Measurements from ENCODE around the gene RAB3A.

DNA sequence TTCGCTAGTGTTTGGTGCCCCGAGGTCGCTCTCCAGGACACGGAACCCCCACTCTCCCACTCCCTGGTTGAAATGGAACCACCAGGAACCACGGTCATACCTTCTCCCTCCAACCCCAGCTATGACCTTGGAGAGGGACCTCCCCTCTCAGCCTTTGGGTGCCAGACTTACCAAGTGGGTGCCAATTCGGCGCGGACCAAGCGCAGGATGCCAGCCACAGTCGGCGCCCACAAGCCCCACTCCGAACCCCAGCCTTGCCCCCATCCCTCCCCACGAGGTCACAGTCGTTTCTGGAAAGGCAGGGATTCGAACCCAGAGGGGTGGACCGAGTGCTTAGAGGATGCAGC, 21.5 kb upstream of the RAB3A start:
- TF ChIP-seq, protein P1, sequence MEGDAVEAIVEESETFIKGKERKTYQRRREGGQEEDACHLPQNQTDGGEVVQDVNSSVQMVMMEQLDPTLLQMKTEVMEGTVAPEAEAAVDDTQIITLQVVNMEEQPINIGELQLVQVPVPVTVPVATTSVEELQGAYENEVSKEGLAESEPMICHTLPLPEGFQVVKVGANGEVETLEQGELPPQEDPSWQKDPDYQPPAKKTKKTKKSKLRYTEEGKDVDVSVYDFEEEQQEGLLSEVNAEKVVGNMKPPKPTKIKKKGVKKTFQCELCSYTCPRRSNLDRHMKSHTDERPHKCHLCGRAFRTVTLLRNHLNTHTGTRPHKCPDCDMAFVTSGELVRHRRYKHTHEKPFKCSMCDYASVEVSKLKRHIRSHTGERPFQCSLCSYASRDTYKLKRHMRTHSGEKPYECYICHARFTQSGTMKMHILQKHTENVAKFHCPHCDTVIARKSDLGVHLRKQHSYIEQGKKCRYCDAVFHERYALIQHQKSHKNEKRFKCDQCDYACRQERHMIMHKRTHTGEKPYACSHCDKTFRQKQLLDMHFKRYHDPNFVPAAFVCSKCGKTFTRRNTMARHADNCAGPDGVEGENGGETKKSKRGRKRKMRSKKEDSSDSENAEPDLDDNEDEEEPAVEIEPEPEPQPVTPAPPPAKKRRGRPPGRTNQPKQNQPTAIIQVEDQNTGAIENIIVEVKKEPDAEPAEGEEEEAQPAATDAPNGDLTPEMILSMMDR (tag by site-specific recombination; IDR thresholded peaks at IDR 0.05): no peak
- TF ChIP-seq ZNF324 (tag by site-specific recombination; IDR thresholded peaks at IDR 0.05) (no peak), BCL11A (tag by site-specific recombination; IDR thresholded peaks at IDR 0.05; ENCODE audit: low read depth) (no peak), PRDM1 (tag by site-specific recombination; IDR thresholded peaks at IDR 0.05) (no peak), KLF17 (tag by site-specific recombination; IDR thresholded peaks at IDR 0.05) (no peak)
- TF ChIP-seq, protein P2, sequence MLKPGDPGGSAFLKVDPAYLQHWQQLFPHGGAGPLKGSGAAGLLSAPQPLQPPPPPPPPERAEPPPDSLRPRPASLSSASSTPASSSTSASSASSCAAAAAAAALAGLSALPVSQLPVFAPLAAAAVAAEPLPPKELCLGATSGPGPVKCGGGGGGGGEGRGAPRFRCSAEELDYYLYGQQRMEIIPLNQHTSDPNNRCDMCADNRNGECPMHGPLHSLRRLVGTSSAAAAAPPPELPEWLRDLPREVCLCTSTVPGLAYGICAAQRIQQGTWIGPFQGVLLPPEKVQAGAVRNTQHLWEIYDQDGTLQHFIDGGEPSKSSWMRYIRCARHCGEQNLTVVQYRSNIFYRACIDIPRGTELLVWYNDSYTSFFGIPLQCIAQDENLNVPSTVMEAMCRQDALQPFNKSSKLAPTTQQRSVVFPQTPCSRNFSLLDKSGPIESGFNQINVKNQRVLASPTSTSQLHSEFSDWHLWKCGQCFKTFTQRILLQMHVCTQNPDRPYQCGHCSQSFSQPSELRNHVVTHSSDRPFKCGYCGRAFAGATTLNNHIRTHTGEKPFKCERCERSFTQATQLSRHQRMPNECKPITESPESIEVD (tag by site-specific recombination; IDR thresholded peaks at IDR 0.05): no peak
- TF ChIP-seq, protein P3, sequence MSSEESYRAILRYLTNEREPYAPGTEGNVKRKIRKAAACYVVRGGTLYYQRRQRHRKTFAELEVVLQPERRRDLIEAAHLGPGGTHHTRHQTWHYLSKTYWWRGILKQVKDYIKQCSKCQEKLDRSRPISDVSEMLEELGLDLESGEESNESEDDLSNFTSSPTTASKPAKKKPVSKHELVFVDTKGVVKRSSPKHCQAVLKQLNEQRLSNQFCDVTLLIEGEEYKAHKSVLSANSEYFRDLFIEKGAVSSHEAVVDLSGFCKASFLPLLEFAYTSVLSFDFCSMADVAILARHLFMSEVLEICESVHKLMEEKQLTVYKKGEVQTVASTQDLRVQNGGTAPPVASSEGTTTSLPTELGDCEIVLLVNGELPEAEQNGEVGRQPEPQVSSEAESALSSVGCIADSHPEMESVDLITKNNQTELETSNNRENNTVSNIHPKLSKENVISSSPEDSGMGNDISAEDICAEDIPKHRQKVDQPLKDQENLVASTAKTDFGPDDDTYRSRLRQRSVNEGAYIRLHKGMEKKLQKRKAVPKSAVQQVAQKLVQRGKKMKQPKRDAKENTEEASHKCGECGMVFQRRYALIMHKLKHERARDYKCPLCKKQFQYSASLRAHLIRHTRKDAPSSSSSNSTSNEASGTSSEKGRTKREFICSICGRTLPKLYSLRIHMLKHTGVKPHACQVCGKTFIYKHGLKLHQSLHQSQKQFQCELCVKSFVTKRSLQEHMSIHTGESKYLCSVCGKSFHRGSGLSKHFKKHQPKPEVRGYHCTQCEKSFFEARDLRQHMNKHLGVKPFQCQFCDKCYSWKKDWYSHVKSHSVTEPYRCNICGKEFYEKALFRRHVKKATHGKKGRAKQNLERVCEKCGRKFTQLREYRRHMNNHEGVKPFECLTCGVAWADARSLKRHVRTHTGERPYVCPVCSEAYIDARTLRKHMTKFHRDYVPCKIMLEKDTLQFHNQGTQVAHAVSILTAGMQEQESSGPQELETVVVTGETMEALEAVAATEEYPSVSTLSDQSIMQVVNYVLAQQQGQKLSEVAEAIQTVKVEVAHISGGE (tag by site-specific recombination; conservative IDR thresholded peaks at IDR 0.05; ENCODE audit: low read depth): no peak

Data from HEK293 (cell line).